CD4-positive, alpha-beta T cell treated with Interferon alpha-2 for 1 hour (primary cell): ENCODE measurements around the gene PABPC4L.
"Not testable (repeated sequence)": the region's sequence is repeated elsewhere in the genome, so short reads cannot be mapped to it uniquely, and the experiment has no call there.

Experiments
- DNase-seq, 2 donors: peaks; one replicate each; pipeline ENCODE4 v3.0.0-alpha.2; 2020 to 2022

PABPC4L gene

DNA sequence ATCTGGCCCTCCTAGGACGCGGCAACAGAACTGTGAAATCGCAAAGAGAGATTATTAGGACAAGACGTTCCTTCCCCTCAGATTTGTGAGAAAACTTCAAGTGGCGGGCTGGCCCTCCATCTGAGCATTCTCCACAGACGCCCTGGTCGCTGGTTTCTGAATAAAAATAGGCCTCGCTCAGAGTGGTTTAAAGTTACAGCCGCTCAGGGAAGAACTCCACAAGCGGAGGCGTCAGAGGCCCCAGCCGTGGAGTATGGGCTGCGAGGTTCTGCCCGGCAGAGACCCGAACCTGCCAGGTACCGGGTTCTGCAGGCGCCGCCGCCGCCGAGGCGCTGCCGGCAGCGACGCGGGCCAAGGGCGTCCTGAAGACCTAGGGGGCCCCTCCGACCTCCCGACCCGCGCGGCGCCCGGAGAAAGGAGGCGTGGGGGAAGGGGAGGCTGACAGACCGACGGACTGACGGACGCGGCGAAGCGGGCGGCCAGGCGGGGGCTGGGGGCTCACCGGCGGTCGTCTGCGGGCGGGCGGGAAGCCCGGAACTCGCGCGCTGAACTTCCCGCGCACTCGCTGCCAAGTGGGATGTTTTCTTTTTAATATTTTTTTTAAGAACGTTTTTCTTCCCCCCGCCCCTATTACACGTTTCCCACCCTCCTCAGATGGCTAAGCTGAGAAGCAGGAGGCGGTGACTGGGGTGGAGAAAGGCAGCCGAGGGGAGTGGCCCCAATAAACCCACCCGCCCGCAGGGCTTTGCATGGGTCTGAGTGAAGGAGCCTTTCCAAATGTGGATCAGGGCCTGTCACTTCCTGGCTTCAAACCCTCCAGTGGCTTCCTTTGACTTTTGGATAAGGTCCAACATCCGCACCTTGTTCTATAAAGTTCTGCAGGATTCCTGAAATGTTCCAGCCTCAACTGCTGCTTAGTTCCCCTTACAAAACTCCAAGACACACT lies at the start of gene PABPC4L:
Gene PABPC4L, minus strand, starts transcription at position 574 of the 946 bp plus-strand sequence. CDS start 770 bp downstream, outside the sequence.
- no peak for DNase-seq

DNA sequence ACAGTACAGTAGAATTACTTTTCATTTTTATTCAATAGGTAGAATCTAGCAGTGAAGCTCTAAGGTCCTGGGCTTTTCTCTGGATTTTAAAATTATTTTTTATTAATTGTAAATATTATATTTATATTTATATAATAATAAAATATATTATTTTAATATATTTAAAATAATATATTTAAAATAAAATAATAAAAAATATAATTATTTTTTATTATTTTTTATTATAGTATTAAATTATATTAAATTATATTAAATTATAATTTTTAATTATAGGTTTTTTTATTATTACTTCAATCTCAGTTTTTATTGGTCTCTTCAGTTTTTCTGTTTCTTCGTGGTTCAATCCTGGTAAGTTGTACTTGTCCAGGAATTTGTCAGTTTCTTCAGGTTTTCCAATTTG lies 49.7 kb upstream of the PABPC4L start:
- no peak for DNase-seq

DNA sequence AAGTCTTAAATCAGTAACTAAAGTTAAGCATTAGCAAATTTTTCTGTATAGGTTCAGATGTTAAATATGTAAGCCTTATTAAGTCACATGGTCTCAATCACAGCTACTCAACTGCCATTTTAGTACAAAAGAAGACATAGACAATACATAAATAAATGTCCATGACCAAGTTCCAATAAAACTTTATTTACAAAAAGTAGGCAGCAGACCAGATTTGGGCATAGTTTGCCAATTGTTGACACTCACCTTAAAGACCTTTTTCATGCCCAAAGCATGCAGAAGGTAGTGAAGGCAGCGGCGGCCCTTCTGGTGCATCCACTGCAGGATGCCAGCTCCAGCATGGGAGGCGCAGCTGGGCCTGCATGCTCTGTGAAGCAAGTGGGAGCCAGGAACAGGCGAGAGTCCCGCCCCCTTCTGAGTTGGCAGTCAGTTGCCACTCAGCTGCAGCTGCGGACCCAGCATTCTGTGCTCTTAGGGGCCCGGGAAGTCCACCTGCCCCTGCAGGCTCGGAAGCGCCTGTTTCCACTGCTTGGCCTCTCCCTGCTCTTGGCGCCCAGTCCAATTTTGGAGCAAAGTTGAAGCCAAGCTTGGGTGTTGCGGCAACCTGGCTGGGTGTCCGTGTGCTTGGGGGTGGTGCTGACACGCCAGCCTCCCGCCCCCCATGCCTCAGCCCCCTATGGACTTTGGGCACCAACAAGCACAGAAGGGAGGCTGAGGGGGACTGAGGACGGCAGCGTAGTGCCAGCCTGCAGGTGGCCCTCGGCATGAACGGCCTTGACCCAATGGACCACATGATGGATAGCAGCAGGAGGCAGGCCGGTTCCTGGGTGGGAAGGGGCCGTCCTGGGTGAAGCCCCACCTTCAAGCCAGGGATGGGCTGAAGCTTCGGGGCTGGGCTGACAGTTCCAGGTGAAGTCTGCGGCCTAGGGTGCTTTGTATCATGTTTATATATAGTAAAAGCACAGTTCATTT lies 42.4 kb upstream of the PABPC4L start:
- no peak for DNase-seq

DNA sequence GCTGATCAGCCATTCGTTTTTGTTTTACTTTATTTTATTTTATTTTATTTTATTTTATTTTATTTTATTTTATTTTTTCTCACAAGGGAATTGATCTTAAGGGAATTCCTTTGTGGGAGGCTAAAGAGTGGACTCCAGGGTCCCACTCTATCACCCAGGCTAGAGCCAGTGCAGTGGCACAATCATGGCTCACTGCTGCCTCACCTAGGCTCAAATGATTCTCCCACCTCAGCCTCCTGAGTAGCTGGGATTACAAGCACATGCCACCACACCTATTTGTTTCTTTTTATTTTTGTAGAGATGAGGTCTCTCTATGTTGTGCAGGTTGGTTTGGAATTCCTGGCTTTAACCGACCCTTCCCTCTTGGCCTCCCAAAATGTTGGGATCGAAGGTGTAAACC lies 17.5 kb upstream of the PABPC4L start:
- no peak for DNase-seq

DNA sequence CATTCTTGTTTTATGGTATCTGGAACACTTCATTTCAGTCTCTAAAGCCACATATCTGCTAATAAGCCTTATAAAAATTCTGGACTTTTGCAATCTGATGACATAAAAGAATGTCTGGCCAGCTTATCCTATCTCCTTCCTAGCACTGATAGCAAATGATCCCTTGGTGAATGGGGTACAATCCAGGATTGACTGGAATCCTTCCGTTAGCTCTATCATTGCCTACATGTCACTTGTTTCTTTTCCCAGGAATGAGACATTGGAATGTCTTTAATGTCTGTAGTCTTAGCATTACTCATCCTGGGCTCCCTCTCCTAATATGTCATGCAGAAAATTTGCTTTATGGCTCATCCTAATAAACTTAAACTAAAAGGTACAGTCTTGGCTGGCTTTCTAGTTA lies 14.8 kb upstream of the PABPC4L start:
- DNase-seq = no peak

DNA sequence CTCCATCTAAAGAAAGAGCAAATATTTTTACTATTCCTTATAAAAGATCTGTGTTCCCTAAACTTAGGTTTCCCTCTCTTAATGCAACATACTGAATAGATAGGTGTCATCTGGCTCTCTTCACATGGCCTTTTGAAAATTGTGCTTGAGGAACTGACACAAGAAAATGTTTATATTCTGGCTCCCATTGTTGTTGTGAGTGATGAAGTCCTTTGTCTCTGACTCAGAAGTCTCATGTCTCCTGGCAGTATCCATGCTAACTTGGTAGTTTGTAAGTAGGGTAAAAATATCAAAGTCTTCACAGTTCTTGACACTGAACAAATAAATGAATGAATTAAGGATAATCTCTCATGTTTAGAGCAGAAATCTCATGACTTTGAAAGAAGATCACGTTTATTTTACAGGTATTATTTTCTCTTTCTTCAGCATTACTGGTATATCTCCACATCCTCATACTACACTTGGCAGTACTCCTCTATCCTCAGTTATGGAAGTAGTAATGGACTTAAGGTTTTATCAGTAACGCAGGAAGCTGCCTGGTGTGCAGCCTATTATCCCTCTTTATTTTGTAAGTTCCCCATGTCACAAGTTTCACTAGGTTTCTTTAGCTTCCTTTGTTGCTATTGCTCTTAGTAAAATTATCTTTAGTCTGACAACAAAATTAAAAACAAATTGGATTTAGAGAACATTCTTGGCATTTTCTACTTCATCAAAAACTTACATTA lies 14.2 kb upstream of the PABPC4L start:
- DNase-seq = no peak

DNA sequence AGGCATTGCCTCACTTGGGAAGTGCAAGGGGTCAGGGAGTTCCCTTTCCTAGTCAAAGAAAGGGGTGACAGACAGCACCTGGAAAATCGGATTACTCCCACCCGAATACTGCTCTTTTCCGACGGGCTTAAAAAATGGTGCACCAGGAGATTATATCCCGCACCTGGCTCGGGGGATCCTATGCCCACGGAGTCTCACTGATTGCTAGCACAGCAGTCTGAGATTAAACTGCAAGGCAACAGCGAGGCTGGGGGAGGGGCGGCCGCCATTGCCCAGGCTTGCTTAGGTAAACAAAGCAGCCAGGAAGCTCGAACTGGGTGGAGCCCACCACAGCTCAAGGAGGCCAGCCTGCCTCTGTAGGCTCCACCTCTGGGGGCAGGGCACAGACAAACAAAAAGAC lies 6.4 kb upstream of the PABPC4L start:
- DNase-seq = not testable (repeated sequence)

DNA sequence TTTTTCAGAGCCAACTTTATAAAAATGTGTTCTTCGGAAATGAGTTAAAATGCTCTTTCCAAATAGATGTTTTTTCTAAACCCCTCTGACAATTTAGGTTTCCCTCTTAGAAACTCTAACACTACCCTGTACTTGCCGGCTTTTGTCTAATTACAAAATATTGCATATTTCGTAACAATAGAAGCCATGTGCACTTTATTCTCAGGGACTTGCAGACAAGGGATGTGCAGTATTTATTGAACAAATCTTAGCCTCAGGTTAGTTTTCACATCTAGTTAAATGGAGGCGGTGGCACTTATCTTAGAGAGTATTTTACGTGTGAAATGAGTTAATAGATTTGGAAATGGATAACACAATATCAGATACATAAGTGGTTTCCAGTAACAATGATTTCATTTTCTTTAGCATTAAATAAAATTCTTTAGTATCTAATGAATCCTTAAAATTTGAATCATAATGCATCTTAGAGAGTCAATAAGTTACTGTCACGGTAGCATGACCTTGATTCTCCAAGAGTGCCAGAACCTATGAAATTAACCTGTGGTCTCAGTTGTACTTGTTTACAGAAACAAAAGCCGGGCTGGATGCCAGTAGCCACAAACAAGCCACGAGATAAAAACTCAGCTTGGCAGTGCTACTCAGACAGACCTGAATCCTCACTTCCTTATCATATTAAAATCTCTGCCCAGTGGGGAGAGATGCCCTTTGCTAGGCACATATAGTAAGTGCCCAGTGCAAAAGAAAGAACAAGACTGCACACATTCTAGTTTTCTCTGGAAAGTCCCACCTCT lies 772 bp upstream of the PABPC4L start:
- DNase-seq = no peak

DNA sequence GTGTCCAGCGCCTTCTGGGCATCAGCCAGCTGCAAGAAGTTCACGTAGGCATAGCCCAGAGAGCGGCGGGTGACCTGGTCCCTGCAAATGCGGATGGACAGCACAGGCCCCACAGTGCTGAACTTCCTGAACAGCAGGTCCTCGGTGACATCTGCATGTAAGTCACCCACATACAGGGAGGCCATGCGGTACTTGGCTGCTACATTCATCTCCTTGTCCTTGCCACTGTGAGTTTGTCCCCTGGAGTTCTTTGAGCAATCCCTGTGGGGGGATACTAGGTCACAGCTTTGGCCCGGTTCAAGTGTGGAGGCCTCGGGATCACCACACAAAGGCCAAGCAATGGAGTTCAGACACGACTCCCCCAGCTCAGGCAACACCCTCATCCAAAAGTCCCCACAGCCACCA lies 776 bp downstream of the PABPC4L start:
- DNase-seq = no peak

DNA sequence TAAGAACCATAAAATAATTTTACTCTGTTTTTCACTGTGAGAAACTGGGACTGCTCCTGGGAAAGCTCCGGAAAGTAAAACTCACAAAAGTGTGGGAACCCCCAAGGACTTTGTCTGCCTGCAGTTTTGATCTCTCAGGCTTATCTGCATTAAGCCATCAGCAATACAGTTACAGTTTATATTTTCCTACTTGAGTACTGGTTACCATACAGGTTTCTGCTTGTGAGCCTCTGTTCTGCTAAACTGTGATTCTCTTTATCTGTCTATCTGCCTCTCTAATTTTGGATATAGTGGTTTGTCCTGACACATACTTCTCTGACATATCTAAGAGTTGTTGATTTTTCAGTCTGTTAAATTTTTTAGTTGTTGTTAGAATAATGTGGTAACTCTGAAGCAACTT lies 11.6 kb downstream of the PABPC4L start:
- DNase-seq = no peak

DNA sequence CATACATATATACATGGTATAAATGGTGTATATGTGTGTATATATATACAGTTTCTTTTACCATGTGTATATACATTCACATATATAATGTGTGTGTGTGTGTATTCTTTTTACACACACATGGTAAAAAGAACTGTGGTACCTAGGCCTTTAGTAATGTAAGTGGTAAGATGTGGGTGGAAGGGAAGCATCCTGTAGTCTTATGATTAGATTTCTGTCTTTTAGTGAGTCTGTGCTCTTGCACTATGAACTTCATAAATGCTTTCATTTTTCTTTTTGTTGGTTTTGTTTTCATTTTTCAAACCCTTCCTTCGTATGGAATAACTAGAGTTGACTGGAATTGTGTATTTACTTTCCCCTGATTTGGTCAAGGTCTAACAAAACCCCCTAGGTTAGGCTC lies 12.1 kb downstream of the PABPC4L start:
- no peak for DNase-seq

DNA sequence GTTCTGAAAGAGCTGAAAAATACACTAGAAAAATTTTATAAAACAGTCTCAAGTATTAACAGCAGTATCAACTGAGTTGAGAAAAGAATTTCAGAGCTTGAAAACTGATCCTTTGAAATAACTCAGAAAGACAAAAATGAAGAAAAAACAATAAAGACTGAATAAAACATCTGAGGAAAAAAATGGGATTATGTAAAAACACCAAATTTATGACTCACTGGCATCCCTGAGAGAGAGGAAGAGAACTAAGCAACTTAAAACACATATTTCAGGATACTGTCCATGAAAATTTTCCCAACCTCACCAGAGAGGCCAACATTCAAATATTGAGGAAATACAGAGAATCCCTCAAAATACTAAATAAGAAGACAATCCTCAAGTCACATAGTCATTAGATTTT lies 22.9 kb downstream of the PABPC4L start:
- no peak for DNase-seq

DNA sequence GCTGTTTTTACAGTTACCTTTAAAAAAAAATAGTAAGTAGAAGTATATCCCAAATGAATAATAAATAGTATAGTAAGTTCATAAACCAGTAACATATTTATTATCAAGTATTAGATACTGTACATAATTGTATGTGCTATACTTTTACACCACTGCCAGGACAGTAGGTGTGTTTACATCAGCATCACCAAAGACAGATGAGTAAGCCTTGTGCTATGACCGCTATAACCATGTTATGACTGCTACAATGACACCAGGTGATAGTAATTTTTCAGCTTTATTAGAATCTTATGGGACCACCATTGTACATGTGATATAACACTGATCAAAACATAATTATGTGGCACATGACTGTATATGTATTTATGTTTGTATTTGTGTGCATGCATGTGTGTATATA lies 27.3 kb downstream of the PABPC4L start:
- no peak for DNase-seq

DNA sequence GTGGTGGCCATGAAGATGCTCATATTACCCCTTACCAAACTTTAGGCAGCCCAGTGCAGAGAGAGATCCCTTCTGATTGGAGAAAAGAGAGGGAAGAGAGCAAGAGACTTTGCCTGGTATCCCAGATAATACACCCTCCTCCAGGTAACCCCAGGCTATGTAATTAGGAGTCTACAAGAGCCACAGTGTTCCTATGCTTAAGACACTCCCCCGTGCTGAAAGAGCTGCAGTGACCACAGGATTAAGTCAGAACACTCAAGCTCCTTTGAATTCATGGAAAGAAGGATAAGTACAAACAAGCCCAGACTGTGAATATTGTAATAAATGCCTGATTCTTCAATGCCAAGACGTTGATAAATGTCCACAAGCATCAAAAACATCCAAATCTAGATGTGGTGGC lies 41.4 kb downstream of the PABPC4L start:
- DNase-seq = no peak

DNA sequence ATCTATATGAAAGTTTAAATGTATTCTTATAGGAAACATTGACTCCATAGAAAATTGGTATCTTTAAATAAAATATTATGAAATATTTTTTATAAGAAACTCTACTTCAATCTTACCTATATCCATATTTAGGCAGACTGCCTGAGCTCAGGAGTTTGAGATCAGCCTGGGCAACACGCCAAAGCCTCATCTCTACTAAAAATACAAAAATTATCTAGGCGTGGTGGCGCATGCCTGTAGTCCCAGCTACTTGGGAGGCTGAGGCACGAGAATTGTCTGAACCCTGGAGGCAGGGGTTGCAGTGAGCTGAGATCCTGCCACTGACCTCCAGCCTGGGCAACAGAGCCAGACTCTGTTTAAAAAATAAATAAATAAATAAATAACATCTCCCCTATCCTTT lies 47.5 kb downstream of the PABPC4L start:
- no peak for DNase-seq

DNA sequence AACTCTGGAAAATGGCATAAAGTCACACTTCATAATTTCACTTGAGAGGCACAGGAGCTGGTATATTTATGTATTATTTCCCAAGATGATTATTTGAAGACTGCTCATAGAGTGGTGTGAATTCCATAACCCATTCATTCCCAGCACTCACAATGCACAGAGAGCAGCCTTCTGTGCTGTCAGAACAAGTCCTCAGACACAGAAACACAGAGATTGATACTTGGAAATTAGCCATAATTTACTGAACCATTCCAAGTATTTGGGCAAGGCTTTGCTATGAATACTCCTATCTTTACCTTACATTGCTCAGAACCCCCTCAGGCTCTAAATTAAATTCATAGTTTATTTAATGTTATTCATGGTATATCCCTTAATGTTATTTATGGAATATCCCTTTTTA lies 53.6 kb downstream of the PABPC4L start:
- no peak for DNase-seq
